ENCODE data around the gene GAGE12D.
"Not testable (repeated sequence)": the region's sequence is repeated elsewhere in the genome, so short reads cannot be mapped to it uniquely, and the experiment has no call there.

Gene GAGE12D, protein sequence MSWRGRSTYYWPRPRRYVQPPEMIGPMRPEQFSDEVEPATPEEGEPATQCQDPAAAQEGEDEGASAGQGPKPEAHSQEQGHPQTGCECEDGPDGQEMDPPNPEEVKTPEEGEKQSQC

GRCh38 chrX:49541433-49541832 lies at the start of gene GAGE12D:
Gene GAGE12D (plus strand): TSS chrX:49541733. CDS start chrX:49542888, 1,155 bp downstream.
- DNase-seq (ENCODE audit: low read depth, low spot score) = not testable (repeated sequence)

DNA sequence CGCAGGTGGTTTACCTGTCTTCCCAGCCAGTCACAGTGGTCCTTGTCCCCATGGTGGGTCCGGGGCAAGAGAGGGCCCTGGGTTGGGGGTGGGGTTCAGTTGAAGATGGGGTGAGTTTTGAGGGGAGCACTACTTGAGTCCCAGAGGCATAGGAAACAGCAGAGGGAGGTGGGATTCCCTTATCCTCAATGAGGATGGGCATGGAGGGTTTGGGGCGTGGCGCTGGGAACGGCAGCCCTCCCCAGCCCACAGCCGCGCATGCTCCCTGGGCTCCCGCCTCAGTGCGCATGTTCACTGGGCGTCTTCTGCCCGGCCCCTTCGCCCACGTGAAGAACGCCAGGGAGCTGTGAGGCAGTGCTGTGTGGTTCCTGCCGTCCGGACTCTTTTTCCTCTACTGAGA lies 9.7 kb upstream of the GAGE12D start, which contains the start of gene GAGE12C:
Gene GAGE12C (plus strand): TSS at position 301 of the 400 bp plus-strand sequence. CDS start 1,155 bp downstream, outside the sequence.
- DNase-seq (ENCODE audit: low read depth, low spot score) = not testable (repeated sequence)

DNA sequence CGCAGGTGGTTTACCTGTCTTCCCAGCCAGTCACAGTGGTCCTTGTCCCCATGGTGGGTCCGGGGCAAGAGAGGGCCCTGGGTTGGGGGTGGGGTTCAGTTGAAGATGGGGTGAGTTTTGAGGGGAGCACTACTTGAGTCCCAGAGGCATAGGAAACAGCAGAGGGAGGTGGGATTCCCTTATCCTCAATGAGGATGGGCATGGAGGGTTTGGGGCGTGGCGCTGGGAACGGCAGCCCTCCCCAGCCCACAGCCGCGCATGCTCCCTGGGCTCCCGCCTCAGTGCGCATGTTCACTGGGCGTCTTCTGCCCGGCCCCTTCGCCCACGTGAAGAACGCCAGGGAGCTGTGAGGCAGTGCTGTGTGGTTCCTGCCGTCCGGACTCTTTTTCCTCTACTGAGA lies 9.5 kb downstream of the GAGE12D start, which contains the start of gene GAGE12E:
Gene GAGE12E (plus strand): TSS at position 301 of the 400 bp plus-strand sequence. CDS start 1,155 bp downstream, outside the sequence.
- not testable (repeated sequence) for DNase-seq (ENCODE audit: low read depth, low spot score)

DNA sequence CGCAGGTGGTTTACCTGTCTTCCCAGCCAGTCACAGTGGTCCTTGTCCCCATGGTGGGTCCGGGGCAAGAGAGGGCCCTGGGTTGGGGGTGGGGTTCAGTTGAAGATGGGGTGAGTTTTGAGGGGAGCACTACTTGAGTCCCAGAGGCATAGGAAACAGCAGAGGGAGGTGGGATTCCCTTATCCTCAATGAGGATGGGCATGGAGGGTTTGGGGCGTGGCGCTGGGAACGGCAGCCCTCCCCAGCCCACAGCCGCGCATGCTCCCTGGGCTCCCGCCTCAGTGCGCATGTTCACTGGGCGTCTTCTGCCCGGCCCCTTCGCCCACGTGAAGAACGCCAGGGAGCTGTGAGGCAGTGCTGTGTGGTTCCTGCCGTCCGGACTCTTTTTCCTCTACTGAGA lies 19.0 kb downstream of the GAGE12D start, which contains the start of gene GAGE12F:
Gene GAGE12F (plus strand): TSS at position 301 of the 400 bp plus-strand sequence. CDS start 1,155 bp downstream, outside the sequence.
- DNase-seq (ENCODE audit: low read depth, low spot score) = not testable (repeated sequence)

DNA sequence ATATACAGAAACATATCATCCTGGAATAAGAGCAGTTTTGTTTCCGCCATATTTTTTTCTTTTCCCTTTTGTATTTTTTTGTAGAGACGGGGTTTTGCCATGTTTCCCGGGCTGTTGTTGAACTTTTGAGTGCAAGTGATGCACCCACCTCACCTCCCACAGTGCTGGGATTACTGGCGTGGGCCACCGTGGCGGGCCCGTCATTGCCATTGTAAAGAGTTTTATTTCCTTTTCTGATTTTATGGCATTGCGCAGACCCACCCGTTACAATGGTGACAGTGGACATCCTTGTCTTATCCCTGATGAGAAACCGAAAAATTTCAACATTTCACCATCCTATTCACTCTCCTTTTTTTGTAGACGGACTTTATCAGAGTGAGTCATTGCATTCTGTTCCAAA lies 27.2 kb downstream of the GAGE12D start:
- not testable (repeated sequence) for DNase-seq (ENCODE audit: low read depth, low spot score)

DNA sequence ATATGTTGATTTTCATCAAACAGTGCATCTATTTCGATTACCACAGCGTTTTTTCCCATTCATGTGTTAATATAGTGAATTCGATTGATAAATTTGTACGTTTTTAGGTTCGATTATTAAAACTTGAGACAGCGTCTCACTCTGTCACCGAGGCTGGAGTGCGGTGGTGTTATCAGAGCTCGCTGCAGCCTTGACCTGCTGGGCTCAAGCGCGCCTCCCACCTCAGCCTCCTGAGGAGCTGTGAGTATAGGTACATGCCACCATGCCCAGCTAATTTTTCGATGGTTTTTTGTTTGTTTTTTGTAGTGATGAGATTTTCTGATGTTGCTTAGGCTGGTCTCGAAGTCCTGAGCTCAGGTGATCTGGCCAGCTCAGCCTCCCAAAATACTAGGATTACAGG lies 27.6 kb downstream of the GAGE12D start:
- DNase-seq (ENCODE audit: low read depth, low spot score) = not testable (repeated sequence)

DNA sequence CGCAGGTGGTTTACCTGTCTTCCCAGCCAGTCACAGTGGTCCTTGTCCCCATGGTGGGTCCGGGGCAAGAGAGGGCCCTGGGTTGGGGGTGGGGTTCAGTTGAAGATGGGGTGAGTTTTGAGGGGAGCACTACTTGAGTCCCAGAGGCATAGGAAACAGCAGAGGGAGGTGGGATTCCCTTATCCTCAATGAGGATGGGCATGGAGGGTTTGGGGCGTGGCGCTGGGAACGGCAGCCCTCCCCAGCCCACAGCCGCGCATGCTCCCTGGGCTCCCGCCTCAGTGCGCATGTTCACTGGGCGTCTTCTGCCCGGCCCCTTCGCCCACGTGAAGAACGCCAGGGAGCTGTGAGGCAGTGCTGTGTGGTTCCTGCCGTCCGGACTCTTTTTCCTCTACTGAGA lies 28.6 kb downstream of the GAGE12D start, which contains the start of gene GAGE12G:
Gene GAGE12G (plus strand): TSS at position 301 of the 400 bp plus-strand sequence. CDS start 1,155 bp downstream, outside the sequence.
- not testable (repeated sequence) for DNase-seq (ENCODE audit: low read depth, low spot score)

DNA sequence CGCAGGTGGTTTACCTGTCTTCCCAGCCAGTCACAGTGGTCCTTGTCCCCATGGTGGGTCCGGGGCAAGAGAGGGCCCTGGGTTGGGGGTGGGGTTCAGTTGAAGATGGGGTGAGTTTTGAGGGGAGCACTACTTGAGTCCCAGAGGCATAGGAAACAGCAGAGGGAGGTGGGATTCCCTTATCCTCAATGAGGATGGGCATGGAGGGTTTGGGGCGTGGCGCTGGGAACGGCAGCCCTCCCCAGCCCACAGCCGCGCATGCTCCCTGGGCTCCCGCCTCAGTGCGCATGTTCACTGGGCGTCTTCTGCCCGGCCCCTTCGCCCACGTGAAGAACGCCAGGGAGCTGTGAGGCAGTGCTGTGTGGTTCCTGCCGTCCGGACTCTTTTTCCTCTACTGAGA lies 38.1 kb downstream of the GAGE12D start, which contains the start of gene GAGE12H:
Gene GAGE12H (plus strand): TSS at position 301 of the 400 bp plus-strand sequence. CDS start 1,155 bp downstream, outside the sequence.
- DNase-seq (ENCODE audit: low read depth, low spot score) = not testable (repeated sequence)

DNA sequence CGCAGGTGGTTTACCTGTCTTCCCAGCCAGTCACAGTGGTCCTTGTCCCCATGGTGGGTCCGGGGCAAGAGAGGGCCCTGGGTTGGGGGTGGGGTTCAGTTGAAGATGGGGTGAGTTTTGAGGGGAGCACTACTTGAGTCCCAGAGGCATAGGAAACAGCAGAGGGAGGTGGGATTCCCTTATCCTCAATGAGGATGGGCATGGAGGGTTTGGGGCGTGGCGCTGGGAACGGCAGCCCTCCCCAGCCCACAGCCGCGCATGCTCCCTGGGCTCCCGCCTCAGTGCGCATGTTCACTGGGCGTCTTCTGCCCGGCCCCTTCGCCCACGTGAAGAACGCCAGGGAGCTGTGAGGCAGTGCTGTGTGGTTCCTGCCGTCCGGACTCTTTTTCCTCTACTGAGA lies 47.7 kb downstream of the GAGE12D start, which contains the start of gene GAGE2A:
Gene GAGE2A (plus strand): TSS at position 301 of the 400 bp plus-strand sequence. CDS start 1,155 bp downstream, outside the sequence.
- not testable (repeated sequence) for DNase-seq (ENCODE audit: low read depth, low spot score)

- DNase-seq (ENCODE audit: low read depth, low spot score) = not testable (repeated sequence)
Observed at GRCh38 chrX:49589769-49590478, 48.4 kb downstream of the GAGE12D start.

DNA sequence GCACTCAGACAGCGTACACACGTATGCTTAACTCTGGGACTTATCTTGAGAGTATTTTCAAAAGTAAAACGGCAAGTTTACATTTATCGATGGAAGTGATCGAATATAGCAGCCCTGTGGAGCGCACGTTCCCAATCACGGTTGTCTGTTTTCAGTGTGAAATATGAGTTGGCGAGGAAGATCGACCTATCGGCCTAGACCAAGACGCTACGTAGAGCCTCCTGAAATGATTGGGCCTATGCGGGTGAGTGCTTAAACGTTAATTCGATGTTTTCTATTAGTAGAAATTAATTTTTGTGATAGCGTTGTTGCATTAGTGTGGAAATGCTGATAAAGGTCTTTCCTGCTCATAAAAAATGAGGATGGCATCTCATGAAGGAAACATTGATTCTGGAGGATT lies 49.0 kb downstream of the GAGE12D start:
- DNase-seq (ENCODE audit: low read depth, low spot score) = not testable (repeated sequence)
